GM06990 (cell line): ENCODE data around the gene GOLGA7B.

ENCODE experiments used
- DNase-seq: peaks from one replicate; pipeline ENCODE4 v3.0.0-alpha.2; 2011; ENCODE audit not compliant: insufficient read length; ENCODE audit errors: extremely low read depth
- H3K27me3 ChIP-seq: replicated peaks from 2 replicates; pipeline ENCODE4 v1.6.0; 2011; ENCODE audit warnings: low read length; ENCODE audit not compliant: control insufficient read depth, insufficient read depth
- H3K36me3 ChIP-seq: 2 replicates; pipeline ENCODE4 v1.5.1; 2011; ENCODE audit warnings: low read length; ENCODE audit not compliant: control insufficient read depth, insufficient read depth
- H3K4me3 ChIP-seq: replicated peaks from 2 replicates; pipeline ENCODE4 v1.5.1; 2011; ENCODE audit warnings: low read depth, mild to moderate bottlenecking, control low read depth, low read length
- TF ChIP-seq, protein P1 (sequence below): IDR thresholded peaks from 2 replicates; pipeline ENCODE4 v1.5.1; 2011; ENCODE audit warnings: low read length, control low read depth, mild to moderate bottlenecking, inconsistent platforms; ENCODE audit not compliant: insufficient read depth, poor library complexity, severe bottlenecking

Gene GOLGA7B

DNA sequence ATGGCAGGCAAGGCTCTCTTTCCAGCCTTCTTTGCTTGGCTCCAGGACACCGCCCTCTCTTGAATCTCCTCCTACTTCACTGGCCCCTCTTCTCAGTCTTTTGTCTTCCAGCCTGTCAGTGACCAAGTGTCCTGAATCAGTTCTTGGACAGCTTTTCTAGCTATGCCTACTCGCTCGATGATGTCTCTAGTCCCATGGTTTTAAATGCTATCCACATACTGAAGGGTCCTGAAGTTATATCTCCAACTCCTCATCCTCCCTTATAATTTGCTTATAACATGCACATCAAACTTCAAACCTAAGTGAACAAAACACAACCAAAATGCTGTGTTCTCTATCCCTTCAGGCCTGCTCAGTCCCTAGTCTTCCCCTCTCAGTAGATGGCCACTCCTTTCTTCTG lies 5.0 kb upstream of the GOLGA7B start:
- H3K27me3 ChIP-seq = no peaks in the 10 kb centered on the region
- TF ChIP-seq, protein P1, sequence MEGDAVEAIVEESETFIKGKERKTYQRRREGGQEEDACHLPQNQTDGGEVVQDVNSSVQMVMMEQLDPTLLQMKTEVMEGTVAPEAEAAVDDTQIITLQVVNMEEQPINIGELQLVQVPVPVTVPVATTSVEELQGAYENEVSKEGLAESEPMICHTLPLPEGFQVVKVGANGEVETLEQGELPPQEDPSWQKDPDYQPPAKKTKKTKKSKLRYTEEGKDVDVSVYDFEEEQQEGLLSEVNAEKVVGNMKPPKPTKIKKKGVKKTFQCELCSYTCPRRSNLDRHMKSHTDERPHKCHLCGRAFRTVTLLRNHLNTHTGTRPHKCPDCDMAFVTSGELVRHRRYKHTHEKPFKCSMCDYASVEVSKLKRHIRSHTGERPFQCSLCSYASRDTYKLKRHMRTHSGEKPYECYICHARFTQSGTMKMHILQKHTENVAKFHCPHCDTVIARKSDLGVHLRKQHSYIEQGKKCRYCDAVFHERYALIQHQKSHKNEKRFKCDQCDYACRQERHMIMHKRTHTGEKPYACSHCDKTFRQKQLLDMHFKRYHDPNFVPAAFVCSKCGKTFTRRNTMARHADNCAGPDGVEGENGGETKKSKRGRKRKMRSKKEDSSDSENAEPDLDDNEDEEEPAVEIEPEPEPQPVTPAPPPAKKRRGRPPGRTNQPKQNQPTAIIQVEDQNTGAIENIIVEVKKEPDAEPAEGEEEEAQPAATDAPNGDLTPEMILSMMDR = no peak
- no peaks in the 10 kb centered on the region for H3K36me3 ChIP-seq
- no peak for DNase-seq
- no peak overlapping the region for H3K4me3 ChIP-seq

DNA sequence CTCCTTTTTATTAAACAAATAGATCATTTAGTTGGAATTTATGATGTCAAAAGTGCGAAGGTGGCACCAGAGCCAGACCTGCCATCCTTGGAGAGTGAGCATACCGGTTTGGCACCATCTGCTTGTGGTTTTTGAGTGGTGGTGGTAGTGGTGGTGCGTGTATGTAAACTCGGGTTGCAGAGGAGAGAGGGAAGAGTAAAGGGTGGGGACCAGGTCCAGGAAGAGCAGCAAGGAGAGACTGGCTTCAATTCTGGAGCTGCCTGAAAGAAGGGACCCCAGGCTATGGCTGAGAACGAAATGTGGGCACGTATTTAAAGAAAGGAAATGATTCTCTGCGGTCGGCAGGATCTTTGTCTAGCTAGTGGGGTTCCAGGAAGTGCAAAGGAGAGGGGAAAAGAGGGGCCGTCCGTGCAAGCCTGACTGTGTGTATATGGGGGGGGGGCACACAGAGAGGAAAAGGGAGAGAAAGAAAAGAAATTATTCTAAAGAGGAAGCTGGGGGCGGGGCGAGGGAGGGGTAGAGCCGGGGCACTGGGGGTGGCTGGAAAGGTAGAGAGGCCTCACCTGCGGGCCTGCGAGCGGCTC lies 448 bp upstream of the GOLGA7B start:
- Histone ChIP-seq H3K27me3 (peaks cover 10% of the 10 kb centered on the region), H3K4me3 (peak overlapping the region; percentile 63), H3K36me3 (no peaks in the 10 kb centered on the region)
- no peak for DNase-seq
- TF ChIP-seq, protein P1 = no peak

DNA sequence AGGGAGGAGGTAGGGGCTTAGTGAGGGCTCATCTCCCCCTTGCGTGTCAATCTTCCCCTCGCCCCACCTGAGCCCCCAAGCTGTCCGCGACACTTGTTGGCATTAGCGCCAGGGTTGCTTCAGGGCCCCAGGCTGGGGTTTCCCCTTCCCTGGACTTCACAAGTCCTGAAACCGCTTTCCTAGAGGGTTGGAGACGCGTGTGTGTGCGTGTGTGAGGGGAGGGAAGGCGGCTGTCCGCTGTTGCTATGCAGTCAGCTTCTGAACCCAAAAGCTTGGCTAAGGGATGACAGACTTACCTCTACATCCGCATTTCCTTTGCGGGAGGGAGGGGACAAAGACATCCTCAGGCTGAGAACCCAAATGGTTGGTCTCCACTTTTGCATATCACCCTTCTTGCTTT lies 803 bp downstream of the GOLGA7B start:
- no peak overlapping the region for H3K4me3 ChIP-seq
- no peak for DNase-seq
- peaks cover 10% of the 10 kb centered on the region for H3K27me3 ChIP-seq
- TF ChIP-seq, protein P1 = no peak
- H3K36me3 ChIP-seq = no peaks in the 10 kb centered on the region

DNA sequence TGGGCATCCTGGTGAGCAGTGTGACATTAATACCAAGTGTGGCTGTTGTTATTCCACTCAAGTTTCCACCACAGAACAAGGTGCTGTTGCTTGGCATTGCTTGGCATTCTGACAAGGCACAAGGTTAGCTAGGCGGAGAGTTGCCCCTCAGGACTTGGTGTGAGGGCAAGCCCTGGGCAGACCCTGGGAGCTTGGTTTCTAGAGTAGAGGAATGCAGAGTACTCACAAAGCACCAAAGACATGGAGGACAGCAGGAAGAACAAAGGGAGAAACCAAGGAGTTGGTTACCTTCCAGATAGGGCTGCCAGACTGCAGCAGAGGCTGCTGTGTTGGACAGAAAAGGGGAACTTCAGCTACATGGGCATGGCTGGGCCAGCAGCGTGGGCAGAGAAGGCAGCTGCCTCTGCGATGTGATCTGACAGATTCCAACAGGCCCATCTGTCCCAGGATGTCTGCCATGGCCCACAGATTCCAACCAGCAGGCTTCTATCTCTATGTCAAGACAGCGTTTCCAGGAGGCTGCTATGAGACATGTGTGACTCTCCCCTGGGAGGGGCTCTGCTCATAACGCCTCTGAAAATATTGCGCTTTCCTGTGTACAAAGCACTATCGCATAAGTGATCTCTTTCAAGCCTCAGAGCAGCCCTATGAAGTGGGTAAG lies 1.8 kb downstream of the GOLGA7B start:
- peaks cover 10% of the 10 kb centered on the region for H3K27me3 ChIP-seq
- DNase-seq = no peak
- TF ChIP-seq, protein P1 = no peak
- no peak overlapping the region for H3K4me3 ChIP-seq
- H3K36me3 ChIP-seq = no peaks in the 10 kb centered on the region

DNA sequence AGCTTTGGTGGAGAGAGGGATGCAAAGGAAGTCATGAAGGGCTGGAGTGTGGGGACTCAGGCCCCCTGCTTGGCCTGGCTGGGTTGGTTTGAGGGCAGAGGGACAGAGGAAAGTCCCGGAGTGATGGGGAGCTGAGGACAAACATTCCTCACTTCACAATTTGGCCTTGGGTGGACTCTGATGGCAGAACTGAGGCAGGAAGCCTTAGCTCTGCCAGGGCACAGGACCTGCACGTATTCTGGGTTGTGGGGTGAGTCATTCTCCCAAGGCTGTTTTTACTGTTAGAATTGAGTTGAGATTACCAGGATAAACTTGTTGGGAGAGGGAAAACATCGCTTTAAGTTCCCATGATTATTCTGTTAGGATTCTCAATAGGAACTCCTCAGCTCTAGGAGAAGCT lies 2.6 kb downstream of the GOLGA7B start:
- Histone ChIP-seq H3K27me3 (peaks cover 10% of the 10 kb centered on the region), H3K36me3 (no peaks in the 10 kb centered on the region), H3K4me3 (no peak overlapping the region)
- no peak for DNase-seq
- TF ChIP-seq, protein P1 = no peak
